HL-60 (cell line): ENCODE data around the gene KDM4C.

Source experiments
- DNase-seq, 2 experiments: peaks; one replicate each; pipeline ENCODE4 v3.0.0-alpha.2; 2010 to 2020; ENCODE audit warnings: low read depth in 1 of 2, low spot score in 1 of 2
- H3K27ac ChIP-seq: fragments of 250-450 bp; sonication (Bioruptor Pico); replicated peaks from 2 replicates; pipeline ENCODE4 v1.5.1; 2020; ENCODE audit warnings: mild to moderate bottlenecking, moderate library complexity
- H3K27me3 ChIP-seq: fragments of 250-450 bp; sonication (Bioruptor Pico); 2 replicates; pipeline ENCODE4 v1.5.1; 2021; ENCODE audit warnings: mild to moderate bottlenecking, moderate library complexity; ENCODE audit not compliant: insufficient read depth, poor library complexity, severe bottlenecking
- H3K4me3 ChIP-seq: replicated peaks from 2 replicates; pipeline ENCODE4 v1.5.1; 2011; ENCODE audit warnings: mild to moderate bottlenecking, control low read depth, low read length; ENCODE audit not compliant: insufficient read depth
- GABPA ChIP-seq: IDR thresholded peaks from 2 replicates; pipeline ENCODE4 v1.6.1; 2012; ENCODE audit warnings: low read depth
- POLR2AphosphoS5 ChIP-seq: IDR thresholded peaks from 2 replicates; pipeline ENCODE4 v1.6.1; 2012; ENCODE audit warnings: low read depth
- SPI1 ChIP-seq: IDR thresholded peaks from 2 replicates; pipeline ENCODE4 v1.6.1; 2012; ENCODE audit warnings: low read depth, mild to moderate bottlenecking, borderline replicate concordance
- TF ChIP-seq, protein P1 (sequence below): IDR thresholded peaks from 2 replicates; pipeline ENCODE4 v1.6.1; 2012; ENCODE audit warnings: low read depth; ENCODE audit not compliant: insufficient replicate concordance
- TF ChIP-seq, protein P2 (sequence below): IDR thresholded peaks from one replicate; pipeline ENCODE4 v1.5.1; 2011; ENCODE audit warnings: low read length, control low read depth, inconsistent platforms; ENCODE audit not compliant: insufficient read depth

The KDM4C gene

DNA sequence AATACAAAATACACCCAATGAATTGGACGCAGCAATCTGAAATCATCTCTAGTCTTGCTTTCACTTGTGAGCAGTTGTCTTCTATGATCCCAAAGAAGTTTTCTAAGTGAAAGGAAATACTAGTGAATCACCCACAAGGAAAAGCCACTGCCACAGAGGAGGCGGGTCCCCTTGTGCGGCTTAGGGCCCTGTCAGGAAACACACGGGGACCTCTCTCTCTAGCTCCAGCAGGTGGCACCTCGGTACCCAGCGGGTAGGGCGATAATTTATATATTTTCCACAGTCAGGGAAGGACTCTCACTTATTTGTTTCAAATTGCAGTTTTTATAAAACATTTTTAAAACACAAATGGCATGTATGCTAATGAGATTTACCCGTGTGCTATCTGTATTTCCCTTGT, 417.1 kb downstream of the KDM4C start:
- Histone ChIP-seq H3K4me3 (no peak overlapping the region), H3K27me3 (no peaks in the 10 kb centered on the region), H3K27ac (no peak overlapping the region)
- no peak for TF ChIP-seq GABPA
- TF ChIP-seq POLR2AphosphoS5 = no peak
- TF ChIP-seq, protein P1, sequence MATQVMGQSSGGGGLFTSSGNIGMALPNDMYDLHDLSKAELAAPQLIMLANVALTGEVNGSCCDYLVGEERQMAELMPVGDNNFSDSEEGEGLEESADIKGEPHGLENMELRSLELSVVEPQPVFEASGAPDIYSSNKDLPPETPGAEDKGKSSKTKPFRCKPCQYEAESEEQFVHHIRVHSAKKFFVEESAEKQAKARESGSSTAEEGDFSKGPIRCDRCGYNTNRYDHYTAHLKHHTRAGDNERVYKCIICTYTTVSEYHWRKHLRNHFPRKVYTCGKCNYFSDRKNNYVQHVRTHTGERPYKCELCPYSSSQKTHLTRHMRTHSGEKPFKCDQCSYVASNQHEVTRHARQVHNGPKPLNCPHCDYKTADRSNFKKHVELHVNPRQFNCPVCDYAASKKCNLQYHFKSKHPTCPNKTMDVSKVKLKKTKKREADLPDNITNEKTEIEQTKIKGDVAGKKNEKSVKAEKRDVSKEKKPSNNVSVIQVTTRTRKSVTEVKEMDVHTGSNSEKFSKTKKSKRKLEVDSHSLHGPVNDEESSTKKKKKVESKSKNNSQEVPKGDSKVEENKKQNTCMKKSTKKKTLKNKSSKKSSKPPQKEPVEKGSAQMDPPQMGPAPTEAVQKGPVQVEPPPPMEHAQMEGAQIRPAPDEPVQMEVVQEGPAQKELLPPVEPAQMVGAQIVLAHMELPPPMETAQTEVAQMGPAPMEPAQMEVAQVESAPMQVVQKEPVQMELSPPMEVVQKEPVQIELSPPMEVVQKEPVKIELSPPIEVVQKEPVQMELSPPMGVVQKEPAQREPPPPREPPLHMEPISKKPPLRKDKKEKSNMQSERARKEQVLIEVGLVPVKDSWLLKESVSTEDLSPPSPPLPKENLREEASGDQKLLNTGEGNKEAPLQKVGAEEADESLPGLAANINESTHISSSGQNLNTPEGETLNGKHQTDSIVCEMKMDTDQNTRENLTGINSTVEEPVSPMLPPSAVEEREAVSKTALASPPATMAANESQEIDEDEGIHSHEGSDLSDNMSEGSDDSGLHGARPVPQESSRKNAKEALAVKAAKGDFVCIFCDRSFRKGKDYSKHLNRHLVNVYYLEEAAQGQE = no peak
- TF ChIP-seq SPI1 = no peak
- DNase-seq = no peak

DNA sequence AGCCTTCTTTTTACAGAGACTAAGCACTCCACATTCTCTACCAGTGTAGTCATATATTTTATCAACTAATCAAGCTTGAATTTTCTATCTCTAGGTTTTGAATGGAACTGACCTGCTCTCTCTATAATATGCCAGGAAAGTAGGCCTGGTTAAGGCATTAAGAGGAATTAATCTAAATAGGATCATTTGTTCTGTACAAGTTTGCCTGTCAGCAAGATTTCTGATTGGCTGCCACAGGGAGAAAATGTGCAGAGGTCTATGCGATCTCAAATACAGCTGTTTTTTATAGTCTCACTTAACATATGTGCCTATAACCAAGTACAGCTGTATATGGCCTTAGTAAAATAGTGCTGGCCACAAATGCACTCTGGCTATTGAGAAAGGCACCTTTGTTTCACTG, 418.8 kb downstream of the KDM4C start:
- no peak for TF ChIP-seq POLR2AphosphoS5
- TF ChIP-seq, protein P2, sequence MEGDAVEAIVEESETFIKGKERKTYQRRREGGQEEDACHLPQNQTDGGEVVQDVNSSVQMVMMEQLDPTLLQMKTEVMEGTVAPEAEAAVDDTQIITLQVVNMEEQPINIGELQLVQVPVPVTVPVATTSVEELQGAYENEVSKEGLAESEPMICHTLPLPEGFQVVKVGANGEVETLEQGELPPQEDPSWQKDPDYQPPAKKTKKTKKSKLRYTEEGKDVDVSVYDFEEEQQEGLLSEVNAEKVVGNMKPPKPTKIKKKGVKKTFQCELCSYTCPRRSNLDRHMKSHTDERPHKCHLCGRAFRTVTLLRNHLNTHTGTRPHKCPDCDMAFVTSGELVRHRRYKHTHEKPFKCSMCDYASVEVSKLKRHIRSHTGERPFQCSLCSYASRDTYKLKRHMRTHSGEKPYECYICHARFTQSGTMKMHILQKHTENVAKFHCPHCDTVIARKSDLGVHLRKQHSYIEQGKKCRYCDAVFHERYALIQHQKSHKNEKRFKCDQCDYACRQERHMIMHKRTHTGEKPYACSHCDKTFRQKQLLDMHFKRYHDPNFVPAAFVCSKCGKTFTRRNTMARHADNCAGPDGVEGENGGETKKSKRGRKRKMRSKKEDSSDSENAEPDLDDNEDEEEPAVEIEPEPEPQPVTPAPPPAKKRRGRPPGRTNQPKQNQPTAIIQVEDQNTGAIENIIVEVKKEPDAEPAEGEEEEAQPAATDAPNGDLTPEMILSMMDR = no peak
- no peak for TF ChIP-seq GABPA
- TF ChIP-seq SPI1 = no peak
- TF ChIP-seq, protein P1 = no peak
- Histone ChIP-seq H3K27me3 (no peaks in the 10 kb centered on the region), H3K27ac (no peak overlapping the region), H3K4me3 (no peak overlapping the region)
- DNase-seq = no peak

DNA sequence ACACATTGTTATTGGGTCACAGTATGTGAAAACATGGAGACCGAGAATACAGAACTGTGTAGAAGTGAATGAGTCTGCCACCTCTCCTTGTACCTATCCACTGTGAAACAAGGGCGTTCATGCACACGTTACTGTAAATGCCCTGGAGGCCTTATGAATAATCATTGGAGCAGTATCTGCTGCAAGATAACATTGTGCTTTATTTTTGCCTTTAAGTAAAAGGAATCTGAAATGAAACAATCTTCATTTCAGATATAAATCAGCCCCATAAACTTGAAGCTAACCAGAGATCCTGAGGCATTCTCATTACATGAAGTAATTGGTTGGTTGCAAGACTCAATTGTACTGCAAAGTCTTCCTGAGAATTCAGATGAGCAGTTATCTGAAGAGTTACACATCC, 419.6 kb downstream of the KDM4C start:
- TF ChIP-seq POLR2AphosphoS5 = no peak
- TF ChIP-seq, protein P2 = no peak
- Histone ChIP-seq H3K27me3 (no peaks in the 10 kb centered on the region), H3K4me3 (no peak overlapping the region), H3K27ac (no peak overlapping the region)
- DNase-seq = no peak

DNA sequence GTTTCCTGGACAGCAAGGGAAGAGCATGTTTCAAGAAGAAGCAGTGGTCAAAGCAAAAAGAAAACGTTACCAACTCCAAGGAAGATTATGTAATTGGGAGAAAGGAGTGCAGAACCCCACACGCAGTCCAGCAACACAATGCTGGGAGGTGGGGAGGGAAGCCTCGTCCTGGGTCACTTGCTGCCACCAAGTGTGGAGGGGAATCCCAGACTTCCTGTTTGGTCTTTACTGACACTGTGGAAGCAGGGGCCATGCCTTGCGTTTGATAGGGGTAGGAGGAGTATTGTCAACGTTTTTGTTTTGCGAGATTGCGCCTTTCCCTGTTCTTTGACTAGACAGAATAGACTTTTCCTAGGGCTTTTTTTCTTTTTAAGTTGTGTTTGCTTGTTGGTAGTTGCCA, 421.0 kb downstream of the KDM4C start:
- H3K27me3 ChIP-seq = no peaks in the 10 kb centered on the region
- no peak for DNase-seq
- no peak for TF ChIP-seq GABPA
- TF ChIP-seq, protein P2 = no peak
- TF ChIP-seq, protein P1 = no peak
- TF ChIP-seq SPI1 = no peak
- no peak for TF ChIP-seq POLR2AphosphoS5
- no peak overlapping the region for H3K27ac ChIP-seq
- no peak overlapping the region for H3K4me3 ChIP-seq
